HG02623 (cell line): ENCODE measurements around the gene DHX16.
"Not testable (repeated sequence)": the region's sequence is repeated elsewhere in the genome, so short reads cannot be mapped to it uniquely, and the experiment has no call there.

ENCODE experiments used
- ATAC-seq: cut with Tn5 transposase; IDR thresholded peaks from one replicate; pipeline ENCODE4 v1.9.1; 2021; ENCODE audit warnings: moderate library complexity; ENCODE audit not compliant: unreplicated experiment

The DHX16 gene

GRCh38 chr6:30672445-30673253 is at the start of gene DHX16:
Gene DHX16, minus strand, starts transcription at chr6:30673006. Its CDS starts 165 bp downstream, at chr6:30672841.
- peak; percentile 64 for ATAC-seq

DNA sequence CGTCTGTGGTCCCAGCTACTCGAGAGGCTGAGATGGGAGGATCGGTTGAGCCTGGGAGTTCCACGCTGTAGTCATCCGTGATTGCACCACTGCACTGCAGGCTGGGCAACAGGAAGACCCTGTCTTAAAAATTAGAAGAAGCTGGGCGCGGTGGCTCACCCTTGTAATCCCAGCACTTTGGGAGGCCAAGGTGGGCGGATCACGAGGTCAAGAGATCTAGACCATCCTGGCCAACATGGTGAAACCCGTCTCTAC is 49.1 kb upstream of the DHX16 start:
- not testable (repeated sequence) for ATAC-seq

GRCh38 chr6:30721198-30722024 is 48.6 kb upstream of the DHX16 start:
- ATAC-seq, result peak; percentile 24

- ATAC-seq, result no peak
Measured at GRCh38 chr6:30720738-30721197, 48.0 kb upstream of the DHX16 start.

DNA sequence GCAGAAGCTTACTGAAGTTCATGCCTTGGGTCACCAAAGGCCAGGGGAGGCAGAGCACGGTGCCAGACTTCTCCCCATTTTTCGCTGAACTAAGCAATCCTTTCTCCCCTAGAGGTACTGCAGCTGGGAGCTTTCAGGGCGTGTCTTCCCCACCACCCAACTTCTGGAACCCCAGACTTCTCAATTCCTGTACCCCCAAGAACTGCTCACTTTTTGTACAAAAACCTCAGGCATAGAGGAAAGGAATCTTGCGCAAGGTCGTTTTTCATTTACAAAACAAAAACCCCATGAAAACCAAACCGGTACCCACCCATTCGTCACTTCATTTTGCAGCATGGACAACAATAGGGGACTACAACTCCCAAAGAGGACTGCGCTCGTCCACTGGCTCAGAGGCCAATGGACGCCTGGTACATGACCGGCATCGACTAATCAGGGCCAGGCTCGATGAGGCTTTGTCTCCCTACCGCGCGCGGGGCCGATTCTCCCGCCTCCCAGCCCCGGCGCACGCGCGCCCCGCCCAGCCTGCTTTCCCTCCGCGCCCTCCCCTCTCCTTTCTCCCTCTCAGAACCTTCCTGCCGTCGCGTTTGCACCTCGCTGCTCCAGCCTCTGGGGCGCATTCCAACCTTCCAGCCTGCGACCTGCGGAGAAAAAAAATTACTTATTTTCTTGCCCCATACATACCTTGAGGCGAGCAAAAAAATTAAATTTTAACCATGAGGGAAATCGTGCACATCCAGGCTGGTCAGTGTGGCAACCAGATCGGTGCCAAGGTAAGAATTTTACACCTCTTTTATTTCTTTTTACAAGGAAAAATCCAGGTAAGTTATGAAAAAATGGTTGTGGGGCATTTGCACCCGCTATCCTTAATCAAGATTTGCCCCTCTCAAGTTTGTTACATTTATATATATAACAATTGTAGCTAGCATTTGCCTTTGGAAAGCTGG is 47.3 kb upstream of the DHX16 start, which contains the start of gene TUBB:
Gene TUBB, plus strand, starts transcription at position 562 of the 947 bp plus-strand sequence. Its CDS starts 155 bp downstream, at position 717.
- ATAC-seq, result peak; percentile 33

- ATAC-seq, result no peak
Measured at GRCh38 chr6:30719356-30719755, 46.5 kb upstream of the DHX16 start.

GRCh38 chr6:30717845-30718720 is 45.3 kb upstream of the DHX16 start:
- not testable (repeated sequence) for ATAC-seq

GRCh38 chr6:30717129-30717844 is 44.5 kb upstream of the DHX16 start, which contains the start of gene MDC1:
Gene MDC1, minus strand, starts transcription at chr6:30717281. Its CDS starts 2,106 bp downstream, at chr6:30715175.
- ATAC-seq, result peak; percentile 66

DNA sequence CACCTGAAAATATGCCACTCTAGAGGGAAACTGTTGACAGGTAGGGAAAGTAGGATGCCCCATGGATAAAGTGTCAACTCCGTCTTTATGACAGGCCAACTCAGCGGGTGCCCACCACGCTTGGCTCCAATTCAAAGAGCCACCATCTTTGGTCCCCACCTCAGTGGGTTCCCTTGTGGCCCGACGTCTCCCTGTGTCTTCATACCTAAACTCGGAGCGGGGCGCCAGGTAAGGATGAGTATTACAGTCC is 44.0 kb upstream of the DHX16 start:
- no peak for ATAC-seq

- no peak for ATAC-seq
Measured at GRCh38 chr6:30714263-30714662, 41.5 kb upstream of the DHX16 start.

DNA sequence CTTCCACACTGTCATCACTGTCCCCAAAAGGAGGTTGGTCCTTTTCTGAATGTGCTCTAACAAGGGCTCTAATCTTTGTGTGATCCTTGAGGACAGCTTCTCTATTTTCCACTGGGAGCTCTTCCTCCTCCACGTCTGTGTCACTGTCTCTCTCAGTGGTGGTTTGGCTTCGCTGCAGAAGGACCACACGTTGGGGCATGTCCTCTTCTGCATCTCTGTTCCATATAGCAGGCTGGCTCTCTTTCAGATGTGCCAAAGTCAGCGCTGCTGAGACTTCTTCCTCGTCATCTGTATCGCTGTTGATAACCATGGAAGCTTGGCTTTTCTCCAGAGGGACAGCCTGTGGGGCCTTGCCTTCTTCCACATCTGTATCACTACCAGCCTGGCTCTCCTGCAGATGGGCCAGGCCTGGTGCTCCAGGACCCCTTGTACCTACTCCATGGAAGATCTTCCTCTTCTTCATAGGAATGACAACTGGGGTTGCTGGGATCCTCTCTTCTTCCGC is 39.7 kb upstream of the DHX16 start:
- no peak for ATAC-seq

- no peak for ATAC-seq
Measured at GRCh38 chr6:30711758-30712380, 39.1 kb upstream of the DHX16 start.

DNA sequence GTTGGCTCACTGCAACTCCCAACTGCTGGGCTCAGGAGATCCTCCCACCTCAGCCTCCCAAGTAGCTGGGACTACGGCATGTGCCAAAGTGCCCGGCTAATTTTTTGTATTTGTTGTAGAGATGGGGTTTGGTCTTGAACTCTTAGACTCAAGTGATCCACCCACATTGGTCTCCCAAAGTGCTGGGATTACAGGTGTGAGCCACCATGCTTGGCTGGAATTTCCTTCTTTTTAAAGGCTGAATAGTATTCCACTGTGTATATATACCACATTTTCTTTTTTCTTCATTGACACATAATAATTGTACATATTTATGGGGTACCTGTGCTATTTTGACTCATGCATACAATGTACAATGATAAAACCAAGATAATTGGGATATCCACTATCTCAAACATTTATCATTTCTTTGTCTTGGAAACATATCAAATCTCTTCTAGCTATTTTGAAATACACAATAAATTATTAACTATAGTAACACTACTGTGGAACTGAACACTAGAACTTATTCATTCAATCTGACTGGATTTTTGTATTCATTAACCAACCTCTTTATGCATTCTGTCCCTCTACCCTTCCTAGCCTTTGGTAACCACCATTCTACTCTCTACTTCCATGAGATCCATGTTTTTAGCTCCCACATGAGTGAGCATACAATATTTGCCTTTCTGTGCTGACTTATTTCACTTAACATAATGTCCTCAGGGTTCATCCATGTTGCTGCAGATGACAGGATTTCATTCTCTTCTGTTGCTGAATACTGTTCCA is 36.5 kb upstream of the DHX16 start:
- ATAC-seq, result no peak

DNA sequence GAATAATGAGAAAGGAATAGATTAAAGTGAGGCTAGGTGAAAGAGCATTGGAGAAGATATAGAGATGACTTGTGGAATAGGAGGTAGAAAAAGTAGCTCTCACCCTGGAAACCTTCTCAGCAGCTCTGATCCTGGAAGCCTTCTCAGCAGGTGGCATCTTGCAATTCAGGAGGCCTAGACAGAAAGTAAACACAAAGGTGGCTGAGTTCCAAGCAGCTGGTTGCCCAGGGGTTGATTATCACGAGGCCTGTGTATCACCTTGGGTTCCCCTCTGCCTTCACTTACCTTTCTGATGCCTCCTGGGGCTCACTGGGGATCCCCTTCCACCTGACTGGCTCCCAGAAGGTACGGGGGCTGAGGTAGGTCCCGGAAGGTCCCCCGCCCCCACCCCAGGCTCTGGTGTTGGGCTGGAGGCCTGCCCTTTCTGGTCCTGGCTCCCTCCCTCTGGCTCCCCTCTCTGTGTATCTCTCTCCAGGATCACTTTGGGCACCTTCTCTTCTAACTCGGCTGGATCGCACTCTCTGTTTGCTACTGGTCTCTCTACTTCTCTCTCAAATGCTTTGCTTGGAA is 34.6 kb upstream of the DHX16 start:
- no peak for ATAC-seq

GRCh38 chr6:30705620-30706019 is 32.8 kb upstream of the DHX16 start:
- ATAC-seq, result no peak

DNA sequence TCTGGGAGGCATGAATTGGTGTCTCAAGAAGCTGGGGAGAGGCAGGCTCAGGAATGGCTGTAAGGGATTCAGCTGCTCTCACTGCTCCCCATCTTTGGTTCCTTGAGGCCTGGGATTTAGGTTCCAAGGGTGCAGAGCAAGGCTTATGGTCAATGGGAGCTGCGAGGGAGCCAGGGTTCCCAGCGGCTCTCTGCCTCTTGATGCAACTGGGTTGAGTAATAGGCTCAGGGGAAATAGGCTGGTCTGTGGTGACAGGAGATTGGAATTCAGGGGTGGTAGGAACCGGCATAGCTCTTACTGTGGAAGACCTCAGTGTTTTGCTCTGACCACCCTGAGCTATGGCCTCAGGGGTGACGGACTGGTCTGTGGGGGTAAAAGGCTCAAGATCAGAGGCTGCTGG is 31.0 kb upstream of the DHX16 start:
- ATAC-seq, result no peak

DNA sequence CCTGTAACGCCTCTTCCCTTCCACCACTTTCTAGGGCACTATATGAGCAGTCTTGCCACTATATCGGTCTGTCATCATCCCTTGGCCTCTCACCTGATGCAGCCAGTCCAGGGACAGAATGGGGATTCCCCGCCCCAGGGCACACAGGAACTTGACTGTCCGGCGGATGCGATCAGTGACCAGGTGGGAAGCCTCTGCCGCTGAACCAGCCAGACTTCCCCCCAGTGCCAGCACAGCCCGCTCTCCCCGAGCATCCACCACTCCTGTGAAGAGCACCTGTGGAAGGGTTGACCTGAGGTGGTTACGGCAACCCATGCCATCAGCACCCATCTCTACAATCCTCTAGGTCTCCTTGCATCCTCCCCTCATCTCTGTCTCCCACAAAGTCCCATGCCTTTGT is 30.2 kb upstream of the DHX16 start:
- no peak for ATAC-seq

GRCh38 chr6:30700340-30700739 is 27.5 kb upstream of the DHX16 start:
- no peak for ATAC-seq
